22Rv1 (cell line): Measurements from ENCODE around the gene ZNF626.

Source experiments
- CTCF ChIP-seq: fragments of 450-650 bp; IDR thresholded peaks from 2 replicates; pipeline ENCODE4 v1.5.1; 2017; ENCODE audit warnings: mild to moderate bottlenecking
- ZFX ChIP-seq: fragments of 450-650 bp; IDR thresholded peaks from 2 replicates; pipeline ENCODE4 v1.6.1; 2017; ENCODE audit warnings: antibody characterized with exemption, borderline replicate concordance

- TF ChIP-seq CTCF (no peak), ZFX (no peak)
Observed at GRCh38 chr19:20616071-20616470, 45.3 kb downstream of the ZNF626 start.
